NCI-H1092 treated with DMSO at 0.1 percent for 48 hours (cell line): ENCODE measurements around the gene RNF10.
"Not testable (repeated sequence)": the region's sequence is repeated elsewhere in the genome, so short reads cannot be mapped to it uniquely, and the experiment has no call there.

Source experiments
- DNase-seq: peaks from one replicate; lab custom pipeline; 2025; lab: John Stamatoyannopoulos, UW

Gene RNF10

GRCh38 chr12:120617193-120617592, 83.0 kb downstream of the RNF10 start:
- not testable (repeated sequence) for DNase-seq

GRCh38 chr12:120617767-120618166, 83.6 kb downstream of the RNF10 start:
- not testable (repeated sequence) for DNase-seq

DNA sequence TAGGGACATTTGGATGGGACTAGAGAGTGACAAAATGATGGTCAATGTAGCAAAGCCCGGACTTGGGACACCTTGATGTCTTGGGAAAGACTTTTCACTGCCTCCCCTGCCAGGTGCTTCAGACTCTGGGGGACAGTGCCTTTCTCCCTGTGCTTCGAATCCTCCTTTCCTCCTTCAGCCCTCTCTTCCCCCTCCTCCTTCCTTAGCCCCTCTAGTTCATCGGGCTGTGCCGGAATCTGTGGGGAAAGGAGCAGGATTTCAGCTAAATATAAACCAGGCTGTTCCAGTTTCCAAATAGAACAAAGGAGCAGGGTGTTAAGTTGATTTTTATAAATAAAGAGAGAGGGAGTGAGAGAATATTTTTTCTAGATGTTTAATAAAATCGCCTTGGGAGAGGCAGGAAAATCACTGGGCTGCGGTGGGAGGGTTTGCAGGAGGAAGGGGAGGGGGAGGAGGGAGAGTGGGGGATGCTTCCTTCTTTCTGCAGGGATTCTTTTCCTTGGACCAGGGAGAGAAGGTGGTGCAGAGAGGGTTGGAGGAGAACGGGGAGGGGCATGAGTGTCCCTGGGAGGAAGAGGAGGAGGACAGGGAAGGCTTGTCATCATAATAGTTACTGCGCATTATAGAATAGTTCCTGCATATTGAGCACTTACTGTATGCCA, 84.9 kb downstream of the RNF10 start:
- DNase-seq, result no peak

- DNase-seq, result no peak
Measured at GRCh38 chr12:120620624-120621023, 86.5 kb downstream of the RNF10 start.

- no peak for DNase-seq
Measured at GRCh38 chr12:120625557-120626419, 91.6 kb downstream of the RNF10 start.
